ENCODE data around the gene IGSF5. TPM values are rescaled to one million over a fixed set of nuclear protein-coding genes. Genes with fewer than 3 reads are reported as not detected.
A peak's percentile ranks its signal among the peaks of the same experiment; 100 is the strongest.
"Not testable (repeated sequence)": the region's sequence is repeated elsewhere in the genome, so short reads cannot be mapped to it uniquely, and the experiment has no call there.

The IGSF5 gene
- polyA plus RNA-seq (2014; cell fraction: cytosol; rRNA removed) = not detected in 2 replicates
- polyA plus RNA-seq (2014; cell fraction: nucleus; rRNA removed) = not detected in 2 replicates

DNA sequence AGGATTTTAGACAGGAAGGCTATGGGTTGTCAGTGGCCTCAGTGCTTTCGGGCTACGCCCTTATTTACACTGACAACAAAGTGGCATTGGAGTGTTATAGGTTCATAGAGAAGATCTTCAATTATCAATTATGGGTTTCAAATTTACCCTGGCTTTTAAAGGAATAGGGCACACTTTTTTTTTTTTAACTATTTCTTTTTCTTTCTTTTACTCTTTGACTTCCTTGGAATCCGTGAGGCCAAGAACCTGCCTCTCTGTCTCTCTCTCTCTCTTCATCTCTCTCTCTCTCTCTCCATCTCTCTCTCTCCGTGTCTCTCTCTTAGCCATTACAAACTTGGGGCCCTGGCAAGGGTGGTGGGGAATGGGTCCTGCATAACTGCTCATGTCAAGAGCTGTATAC, at the start of gene IGSF5:
Gene IGSF5 (plus strand): TSS at position 301 of the 400 bp plus-strand sequence. CDS start 327 bp downstream, outside the sequence.
- DNase-seq (ENCODE audit: low spot score) = not testable (repeated sequence)

DNA sequence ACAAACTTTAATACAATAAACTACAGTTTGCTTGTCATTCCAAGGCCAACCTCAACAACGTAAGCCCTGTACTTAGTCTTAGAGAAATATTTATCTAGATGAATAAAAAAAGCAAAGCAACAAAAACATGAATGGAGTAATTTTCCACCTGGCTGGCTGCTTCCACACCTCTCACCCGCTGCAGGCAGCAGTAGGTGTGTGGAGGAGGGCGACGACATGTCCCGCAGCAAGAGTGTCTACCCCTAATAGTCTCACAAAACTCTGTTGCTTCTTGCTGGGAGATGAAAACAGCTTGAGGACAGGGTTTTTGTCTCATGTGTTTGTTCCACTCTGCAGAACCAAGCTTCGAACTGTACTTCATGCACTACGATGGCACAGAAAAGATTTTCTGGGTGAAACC, 48.8 kb upstream of the IGSF5 start:
- DNase-seq (ENCODE audit: low spot score) = no peak

DNA sequence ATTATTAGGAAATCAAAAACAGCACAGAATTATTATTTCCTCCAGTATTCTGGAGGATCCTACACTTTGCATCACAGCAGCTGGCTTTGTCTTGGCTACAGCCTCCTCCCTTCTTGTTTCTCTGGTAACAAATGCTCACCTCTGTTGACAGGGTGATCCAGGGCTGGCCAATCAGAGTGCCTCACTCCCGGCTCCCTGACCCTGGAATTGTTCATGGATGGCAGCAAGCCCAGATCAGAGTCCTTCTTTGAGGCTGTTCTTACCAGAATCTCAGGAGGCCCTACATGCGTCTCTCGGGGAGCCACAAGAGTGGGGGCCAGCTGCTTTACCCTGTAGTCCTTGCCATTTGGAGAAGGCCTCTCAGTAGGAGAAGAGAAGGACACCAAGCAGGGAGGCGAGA, 48.4 kb upstream of the IGSF5 start:
- DNase-seq (ENCODE audit: low spot score) = no peak

DNA sequence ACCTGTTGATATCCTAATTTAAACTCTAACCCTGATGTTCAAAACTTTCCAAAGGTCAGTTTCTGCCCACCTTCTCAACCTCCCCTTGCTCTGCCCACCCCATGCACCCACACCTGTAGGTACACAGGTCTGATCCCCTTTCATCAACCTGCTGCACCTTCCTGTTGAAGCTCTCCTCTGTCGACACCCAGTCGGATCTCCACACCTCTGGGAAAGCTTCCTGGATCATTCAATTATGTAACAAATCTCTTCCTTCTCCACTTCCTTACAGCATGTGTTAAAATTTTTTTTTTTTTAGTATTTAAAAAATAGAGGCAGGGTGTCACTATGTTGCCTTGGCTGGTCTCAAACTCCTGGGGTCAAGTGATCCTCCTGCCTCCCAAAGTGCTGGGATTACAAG, 44.7 kb upstream of the IGSF5 start:
- DNase-seq (ENCODE audit: low spot score) = no peak

DNA sequence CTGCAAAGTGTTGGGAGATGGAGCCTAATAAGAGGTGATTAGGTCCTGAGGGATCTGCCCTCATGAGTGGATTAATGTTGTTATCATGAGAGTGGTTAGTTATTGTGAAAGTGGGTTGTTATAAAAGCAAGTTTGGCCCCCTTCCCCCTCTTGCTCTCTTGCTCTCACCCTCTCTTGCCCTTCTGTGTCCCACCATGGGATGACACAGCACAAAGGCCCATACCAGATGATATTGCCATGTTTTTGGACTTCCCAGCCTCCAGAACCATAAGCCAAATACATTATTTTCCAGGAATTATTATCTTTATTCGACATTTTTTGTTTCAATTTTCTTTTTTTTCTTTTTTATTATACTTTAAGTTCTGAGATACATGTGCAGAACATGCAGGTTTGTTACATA, 41.4 kb upstream of the IGSF5 start:
- DNase-seq (ENCODE audit: low spot score) = no peak

DNA sequence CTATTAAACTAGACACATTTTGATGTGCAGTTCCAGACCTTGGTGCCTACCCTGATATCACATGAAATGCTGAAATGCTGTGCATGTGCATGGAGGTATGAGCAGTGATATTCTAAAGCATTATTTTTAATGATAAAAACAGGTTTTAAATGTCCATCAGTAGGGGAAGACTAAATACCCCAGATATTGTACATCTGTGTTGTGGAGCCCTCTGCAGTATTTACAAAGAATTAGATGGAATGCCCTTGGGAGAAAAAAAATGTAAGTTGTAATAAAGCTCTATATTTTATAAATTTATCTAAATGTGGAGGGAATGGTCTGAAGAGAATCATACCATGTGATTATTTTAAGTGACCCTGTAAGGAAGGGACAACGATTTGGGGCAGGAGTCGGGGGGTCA, 39.1 kb upstream of the IGSF5 start:
- no peak for DNase-seq (ENCODE audit: low spot score)

DNA sequence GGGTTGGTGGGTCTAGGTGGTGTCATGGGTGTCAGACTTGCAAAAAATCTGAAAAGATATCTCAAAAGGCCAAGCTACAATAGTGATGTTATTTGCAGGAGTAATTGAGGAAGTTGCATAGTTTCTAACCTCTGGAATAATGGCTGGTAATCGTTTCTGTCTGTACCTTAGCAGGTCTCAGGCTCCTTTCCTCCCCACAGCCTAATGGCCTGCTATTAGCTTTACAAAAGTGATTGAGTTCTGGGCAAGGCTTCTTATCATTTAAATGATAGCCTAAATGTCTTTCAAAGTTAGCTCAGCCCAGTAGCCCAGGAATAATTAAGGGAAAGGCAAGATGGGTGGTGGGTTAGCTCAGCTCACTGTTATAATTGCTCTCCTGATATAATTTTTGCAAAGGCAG, 37.7 kb upstream of the IGSF5 start:
- DNase-seq (ENCODE audit: low spot score) = no peak

DNA sequence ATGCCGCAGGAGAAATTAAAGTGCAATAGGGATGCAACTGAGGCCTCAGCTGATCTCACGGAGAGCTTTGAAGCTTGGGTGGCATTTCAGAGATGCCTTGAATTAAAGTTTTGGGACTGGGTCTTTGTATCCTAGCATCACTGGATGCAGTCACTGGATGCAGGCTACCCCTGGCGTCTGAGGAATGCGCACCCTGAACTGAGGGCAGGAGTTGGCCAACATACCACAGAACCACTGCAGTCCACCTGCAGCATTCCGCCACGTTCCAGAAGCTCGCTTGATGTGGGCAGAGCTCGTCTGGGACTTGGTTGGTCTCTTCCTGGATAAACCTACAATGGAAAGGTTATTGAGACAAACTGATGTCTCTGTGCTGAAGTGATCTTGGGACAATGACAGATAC, 34.1 kb upstream of the IGSF5 start:
- DNase-seq (ENCODE audit: low spot score) = no peak

DNA sequence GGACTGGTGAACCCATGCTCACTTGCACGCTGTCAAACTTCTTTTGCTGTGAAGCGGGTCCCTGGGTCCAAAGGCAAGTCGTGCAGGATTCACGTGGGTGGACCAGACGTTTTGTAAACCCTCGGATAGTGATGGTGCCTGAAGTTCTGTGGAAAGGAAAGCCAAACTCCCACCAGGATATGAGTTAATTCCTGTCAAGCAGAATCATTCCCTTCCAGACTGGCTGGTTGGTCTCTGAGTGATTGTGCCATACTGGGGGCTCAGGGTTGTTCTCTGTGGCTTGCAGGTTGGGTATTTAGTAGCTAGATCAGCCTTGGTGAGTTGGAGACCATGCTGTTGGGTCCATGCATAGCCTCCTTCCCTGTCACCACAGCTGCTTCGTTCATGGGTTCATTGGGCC, 32.7 kb upstream of the IGSF5 start:
- DNase-seq (ENCODE audit: low spot score) = no peak

DNA sequence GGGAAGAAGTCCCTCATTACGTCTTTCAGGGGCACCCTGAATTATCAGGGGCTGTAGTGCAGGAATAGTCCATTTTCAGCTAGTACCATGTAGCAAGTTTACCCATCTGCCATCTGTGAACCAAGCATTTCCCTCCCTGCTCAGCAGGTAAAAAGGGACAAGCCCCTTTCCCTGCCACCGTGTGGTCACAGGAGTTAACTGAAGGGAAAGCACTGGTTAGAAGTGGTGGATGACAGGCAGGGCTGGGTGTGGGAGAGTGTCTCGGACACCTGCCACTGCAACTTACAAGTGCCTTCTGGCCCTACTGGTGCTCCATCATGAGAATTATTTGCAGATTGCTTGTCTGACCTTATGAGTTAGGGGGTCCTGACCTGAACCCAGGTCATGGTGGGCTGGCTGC, 32.0 kb upstream of the IGSF5 start:
- DNase-seq (ENCODE audit: low spot score) = peak; percentile 29

DNA sequence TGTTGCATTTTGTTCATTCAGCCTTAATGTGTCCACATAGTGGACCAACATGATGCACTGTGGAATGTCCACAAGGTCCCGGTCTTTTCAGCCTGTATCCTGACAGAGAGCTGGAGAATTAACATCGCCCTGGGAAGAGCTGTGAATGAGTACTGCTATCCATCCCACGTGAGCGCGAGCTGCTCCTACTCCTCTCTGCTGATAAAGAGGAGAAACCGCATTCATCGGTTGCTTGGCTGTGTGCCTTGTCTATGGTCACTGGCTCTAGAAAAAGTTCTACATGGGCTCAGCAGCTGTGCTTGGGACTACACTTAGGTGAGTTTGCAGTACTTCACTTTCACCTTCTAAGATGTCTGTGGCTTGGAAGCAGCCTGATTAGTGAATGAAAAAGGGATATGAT, 31.1 kb upstream of the IGSF5 start:
- DNase-seq (ENCODE audit: low spot score) = no peak

DNA sequence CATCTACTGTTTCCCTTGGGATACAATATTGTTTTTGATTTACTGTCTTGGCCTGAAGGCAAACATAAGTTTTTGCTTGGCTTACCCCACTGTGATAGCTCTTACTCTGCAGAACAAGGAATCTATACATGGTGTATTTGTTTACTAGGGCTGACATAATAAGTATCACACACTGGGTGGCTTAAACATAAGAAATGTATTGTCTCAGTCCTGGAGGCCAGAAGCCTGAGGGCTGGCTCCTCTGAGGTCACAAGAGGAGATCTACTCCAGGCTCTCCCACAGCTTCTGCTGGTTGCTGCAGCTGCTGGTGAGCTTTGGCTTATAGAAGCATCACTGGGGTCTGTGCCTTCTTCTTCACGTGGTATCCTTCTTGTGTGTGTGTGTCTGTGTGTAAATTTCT, 30.7 kb upstream of the IGSF5 start:
- DNase-seq (ENCODE audit: low spot score) = no peak

DNA sequence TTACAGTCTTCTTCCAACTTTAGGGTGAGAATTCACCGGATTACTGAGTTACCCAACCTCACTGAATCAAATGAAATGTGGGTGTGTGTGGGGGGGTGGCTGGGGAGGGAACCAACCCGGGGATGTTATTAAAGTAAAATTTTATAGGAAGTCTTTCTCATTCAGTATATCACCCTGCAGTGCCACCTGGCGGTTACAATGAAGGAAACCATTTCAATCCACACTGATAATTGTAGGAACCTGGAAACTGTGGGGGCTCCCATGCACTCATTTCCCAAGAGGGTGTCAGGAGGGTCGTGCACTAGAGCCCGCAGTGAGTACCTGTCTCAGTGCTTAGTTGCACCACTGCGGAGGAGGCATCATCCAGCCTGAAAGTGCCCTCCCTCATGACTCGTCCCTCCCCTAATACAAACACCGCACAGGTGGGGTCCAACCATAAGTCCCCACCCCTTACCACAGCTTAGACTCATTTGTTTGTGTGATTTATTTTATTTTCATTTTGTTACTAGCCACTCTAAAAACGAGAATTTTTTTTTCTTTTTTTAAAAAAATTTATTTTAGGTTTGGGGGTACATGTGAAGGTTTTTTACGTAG, 29.1 kb upstream of the IGSF5 start:
- DNase-seq (ENCODE audit: low spot score) = peak; percentile 44

DNA sequence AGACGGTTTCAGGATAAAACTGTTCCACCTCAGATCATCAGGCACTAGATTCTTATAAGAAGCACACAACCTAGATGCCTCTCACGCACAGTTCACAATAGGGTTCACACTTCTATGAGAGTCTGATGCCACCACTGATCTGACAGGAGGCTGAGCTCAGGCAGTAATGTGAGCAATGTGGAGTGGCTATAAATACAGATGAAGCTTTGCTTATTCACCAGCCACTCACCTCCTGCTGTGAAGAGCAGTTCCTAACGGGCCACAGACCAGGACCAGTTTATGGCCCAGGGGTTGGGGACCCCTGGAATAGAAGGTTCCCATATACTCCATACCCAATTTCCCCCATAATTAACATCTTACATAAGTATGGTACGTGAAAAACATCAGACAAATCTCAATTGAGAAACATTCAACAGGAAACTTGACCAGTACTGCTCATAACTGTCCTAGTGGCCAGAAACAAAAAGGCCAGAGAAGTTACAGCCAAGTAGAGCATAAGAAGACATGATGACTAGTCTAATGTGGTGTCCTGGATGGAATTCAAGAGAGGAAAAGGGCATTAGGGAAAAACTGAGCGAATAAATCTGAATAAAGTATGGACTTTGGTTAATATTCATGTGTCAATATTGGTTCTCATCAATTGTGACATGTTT, 24.7 kb upstream of the IGSF5 start:
- DNase-seq (ENCODE audit: low spot score) = no peak

DNA sequence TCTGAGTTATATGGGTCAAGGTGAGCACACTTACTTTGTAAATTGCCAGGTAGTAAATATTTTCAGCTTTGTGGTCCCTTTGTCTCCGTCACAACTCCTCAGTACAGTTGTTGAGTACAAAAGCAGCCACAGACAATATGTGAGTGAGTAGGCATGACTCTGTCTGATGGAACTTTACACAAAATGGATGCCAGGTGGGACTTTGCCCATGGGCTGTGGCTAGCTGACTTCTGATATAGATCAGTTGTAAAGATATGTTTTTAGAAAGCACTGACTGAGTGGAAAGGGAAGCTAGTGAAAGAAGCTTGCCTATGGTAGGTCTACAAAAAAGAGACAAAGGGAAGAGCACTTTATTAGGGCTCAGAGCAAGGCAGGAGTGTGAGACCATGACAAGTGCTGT, 23.1 kb upstream of the IGSF5 start:
- DNase-seq (ENCODE audit: low spot score) = no peak

DNA sequence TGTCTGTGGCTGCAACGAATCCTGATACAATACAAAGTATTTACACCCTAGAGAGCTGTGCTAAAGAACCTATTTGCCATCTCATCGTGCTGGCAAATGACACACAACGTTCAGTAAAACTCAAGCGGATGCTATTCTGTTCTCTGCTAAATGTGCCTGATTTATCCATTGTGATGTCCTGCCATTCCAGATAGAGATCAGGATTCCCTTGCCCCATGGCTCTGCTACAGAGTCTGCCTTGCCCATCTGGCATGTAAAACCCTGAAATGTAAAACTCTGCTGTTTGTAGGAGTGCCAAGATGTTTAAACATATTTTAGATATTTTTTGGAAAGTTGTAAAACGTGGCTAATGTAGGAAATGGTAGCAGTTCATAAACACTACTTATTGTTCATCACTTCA, 20.0 kb upstream of the IGSF5 start:
- no peak for DNase-seq (ENCODE audit: low spot score)

DNA sequence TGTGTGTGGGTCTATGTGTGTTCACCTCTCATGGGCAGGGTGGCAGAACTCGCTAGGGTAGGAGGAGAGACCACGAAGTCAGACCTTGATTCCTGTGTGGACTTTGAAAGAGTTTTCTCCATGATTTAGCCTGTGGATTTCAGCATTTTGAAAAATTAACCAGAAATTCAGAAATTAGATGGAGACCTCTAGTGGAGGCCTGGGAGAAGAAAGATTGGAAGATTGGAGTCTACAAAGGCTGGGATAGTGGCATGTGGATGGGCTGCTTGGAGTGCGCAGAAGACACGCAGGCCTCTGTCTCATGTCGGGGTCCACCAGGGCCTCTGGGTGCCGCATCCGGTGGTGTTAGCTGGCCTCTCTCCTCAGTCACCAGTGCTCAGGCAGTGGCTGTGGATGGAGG, 18.9 kb upstream of the IGSF5 start:
- no peak for DNase-seq (ENCODE audit: low spot score)

DNA sequence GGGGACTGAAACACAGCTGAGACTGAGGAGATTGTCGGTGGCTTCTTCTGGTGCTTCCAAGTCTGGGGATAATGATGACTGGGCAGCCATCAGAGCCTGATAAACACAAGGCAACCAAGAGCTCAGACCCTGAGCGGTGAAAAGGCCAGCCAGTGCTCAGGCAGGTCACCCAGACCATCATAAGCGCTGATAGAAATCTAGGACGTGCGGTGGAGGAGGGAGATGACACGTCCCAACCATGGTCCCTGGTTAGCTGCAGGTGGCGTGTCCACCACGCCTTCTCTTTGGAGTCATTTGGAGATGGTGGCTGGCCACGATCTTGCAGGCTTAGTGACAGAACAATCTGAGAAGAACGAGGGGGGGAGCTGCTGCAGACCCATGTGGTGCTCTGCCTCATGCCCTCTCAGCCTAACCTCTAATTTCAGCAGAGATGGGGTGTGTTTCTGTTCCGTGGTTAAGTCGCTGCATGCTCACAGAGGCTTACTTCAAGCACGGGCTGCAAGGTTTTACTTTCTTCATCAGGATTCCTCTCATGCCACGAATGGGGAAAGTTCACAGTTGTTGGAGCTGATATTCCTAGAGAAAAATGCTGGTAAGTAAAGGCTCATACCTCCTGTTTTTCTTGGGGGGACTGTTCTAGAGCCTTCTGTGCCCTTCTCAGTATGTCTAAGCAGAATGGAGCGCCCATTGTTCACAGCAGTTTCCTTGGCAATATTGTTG, 17.4 kb upstream of the IGSF5 start:
- no peak for DNase-seq (ENCODE audit: low spot score)

DNA sequence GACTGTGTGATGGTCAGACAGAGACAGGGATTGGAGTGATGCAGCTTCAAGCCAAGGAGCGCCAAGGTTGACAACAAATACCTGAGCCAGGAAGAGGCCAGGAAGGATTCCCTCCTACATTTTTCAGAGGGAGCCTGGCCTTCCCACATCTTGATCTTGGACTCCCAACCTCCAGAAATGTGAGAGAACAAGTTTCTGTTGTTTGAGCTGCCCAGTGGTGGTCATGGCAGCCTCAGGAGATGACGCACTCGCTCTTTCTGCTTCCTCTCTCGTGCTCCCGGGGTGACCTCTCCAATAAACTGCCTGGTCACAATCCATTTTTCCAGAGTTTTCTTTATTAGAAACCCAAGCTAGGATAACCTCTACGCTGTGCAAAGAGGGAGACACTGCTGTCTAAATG, 16.6 kb upstream of the IGSF5 start:
- no peak for DNase-seq (ENCODE audit: low spot score)

DNA sequence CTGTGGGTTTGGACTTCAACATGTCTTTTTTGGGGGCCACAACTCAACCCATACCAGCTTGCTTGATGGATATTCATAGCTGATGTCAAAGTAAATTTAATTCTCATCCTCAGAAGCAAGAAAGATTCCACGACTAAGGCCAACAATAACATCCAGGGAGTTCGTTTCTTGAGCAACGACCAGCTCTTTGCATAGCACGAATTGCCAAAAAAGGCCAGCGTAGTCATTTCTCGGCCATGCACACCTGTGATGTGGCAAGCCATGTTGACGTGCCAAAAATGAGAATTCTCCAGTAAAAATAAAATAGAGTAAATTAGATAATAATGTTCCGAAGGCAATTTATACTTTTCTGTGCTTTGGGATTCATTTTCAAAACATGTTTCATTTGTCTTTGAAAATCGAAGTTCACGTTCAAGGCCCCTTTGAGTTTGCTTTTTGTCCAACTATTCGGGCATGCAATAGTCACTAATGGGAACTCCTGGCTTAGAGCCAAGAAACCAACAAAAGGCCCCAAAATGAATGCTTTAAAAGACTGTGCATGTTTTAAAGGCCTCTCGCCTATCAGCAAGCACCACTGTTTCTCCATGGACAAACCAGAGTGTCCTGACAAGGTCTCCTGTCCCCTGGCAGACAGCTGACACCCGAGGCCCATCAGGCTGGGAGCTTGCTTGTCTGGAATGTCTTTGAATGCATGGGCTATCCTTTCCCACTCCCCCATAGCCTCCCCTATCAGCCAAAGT, 14.4 kb upstream of the IGSF5 start:
- DNase-seq (ENCODE audit: low spot score) = no peak

DNA sequence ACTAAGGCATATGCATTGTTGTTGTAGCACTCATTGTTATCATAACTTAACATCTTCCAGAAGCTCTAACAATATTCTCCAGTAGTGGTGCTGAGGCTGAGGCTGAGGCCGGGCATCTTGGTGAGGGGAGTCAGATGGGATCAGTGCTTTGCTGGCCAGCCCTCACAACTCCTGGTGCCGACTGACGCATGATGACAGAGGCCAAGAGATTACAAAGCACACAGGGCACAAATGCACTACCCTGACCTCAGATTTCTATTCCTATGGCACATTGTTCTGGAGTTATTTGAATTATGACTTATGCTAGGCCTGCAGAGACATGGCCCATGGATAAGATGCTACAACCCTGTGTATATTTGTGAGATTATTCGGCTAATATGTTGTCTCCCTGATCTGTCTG, 8.3 kb upstream of the IGSF5 start:
- DNase-seq (ENCODE audit: low spot score) = no peak

DNA sequence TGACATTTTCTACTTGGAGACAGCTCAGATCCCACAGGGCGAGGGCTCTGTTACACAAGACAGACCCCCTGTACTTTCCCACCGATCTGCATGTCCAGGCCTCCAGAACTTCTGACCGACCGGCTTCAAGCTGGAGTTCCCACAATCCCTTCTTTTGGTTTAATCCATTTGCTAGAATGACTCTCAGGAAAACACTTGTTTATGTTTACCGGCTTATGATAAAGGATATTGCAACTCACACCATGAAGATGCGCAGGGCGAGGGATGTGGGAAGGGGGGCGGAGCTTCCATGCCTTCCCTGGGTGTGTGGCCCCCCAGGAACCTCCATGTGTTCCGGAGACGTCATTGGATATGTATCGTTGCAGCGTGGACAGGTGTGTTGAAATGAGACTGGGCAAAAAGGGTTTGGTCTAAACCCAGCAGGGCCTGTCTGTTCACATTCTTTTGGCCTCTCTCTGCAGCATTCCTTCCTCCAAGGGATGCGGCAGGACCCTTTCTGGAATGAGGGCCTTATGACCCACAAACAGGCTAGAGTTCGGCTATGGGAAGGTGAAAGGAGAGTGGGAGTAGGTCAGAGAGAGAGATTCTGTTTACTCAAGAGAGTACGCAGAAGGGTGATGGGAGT, 7.5 kb upstream of the IGSF5 start:
- DNase-seq (ENCODE audit: low spot score) = no peak

Measured in SK-N-DZ (cell line).